Sigmoid colon (tissue), 4 donors: ENCODE data around the gene PLPP1.

Experiments
- EP300 ChIP-seq, 4 donors: sonication (generic); formaldehyde crosslinking; IDR thresholded peaks; one replicate each; pipeline ENCODE4 v1.6.1; 2017; ENCODE audit warnings: antibody characterized with exemption in 4 of 4
- POLR2A ChIP-seq, 2 donors: fragments of 450-650 bp; IDR thresholded peaks; one replicate each; pipeline ENCODE4 v1.6.1; 2016; ENCODE audit warnings: antibody characterized with exemption in 2 of 2, mild to moderate bottlenecking in 2 of 2, moderate library complexity in 2 of 2
- POLR2AphosphoS5 ChIP-seq, 4 donors: sonication (generic); formaldehyde crosslinking; IDR thresholded peaks; one replicate each; pipeline ENCODE4 v1.6.1; 2017; ENCODE audit warnings: antibody characterized with exemption in 4 of 4
- TF ChIP-seq, protein P1 (sequence below), 4 experiments: fragments of 450-650 bp in 3 of 4; fragments of 200-600 bp in 1 of 4; IDR thresholded peaks; one replicate each; pipeline ENCODE4 v1.5.1; 2016 to 2019; ENCODE audit warnings: antibody characterized with exemption in 4 of 4, mild to moderate bottlenecking in 3 of 4, moderate library complexity in 2 of 4

DNA sequence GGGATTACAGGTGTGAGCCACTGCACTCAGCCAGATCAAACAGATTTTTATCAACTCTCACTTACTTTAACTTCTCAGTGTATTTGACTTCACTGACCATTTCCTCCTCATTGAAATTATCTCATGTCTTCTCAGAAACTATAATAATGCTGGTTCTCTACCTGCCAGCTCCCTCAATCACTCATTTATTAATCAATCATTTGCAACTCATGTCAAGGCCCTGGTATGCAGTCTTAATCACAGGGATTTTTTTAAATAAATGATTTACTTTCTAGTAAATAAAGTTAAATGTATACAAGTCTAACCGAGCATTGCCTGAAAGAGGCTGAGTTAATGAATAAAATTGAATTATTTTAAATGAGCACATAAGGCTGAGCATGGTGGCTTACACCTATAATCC is 63.3 kb downstream of the PLPP1 start:
- no peak for TF ChIP-seq POLR2A (IDR thresholded peaks at IDR 0.05)
- TF ChIP-seq, protein P1, sequence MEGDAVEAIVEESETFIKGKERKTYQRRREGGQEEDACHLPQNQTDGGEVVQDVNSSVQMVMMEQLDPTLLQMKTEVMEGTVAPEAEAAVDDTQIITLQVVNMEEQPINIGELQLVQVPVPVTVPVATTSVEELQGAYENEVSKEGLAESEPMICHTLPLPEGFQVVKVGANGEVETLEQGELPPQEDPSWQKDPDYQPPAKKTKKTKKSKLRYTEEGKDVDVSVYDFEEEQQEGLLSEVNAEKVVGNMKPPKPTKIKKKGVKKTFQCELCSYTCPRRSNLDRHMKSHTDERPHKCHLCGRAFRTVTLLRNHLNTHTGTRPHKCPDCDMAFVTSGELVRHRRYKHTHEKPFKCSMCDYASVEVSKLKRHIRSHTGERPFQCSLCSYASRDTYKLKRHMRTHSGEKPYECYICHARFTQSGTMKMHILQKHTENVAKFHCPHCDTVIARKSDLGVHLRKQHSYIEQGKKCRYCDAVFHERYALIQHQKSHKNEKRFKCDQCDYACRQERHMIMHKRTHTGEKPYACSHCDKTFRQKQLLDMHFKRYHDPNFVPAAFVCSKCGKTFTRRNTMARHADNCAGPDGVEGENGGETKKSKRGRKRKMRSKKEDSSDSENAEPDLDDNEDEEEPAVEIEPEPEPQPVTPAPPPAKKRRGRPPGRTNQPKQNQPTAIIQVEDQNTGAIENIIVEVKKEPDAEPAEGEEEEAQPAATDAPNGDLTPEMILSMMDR (IDR thresholded peaks at IDR 0.05): no peak
- no peak for TF ChIP-seq POLR2AphosphoS5 (IDR thresholded peaks at IDR 0.05)
- no peak for TF ChIP-seq EP300 (IDR thresholded peaks at IDR 0.05)
